Pancreas (tissue), 10 donors: ENCODE results near the gene SCG2. TPM values are rescaled to one million over a fixed set of nuclear protein-coding genes. Genes with fewer than 3 reads are reported as not detected.
A peak's percentile ranks its signal among the peaks of the same experiment; 100 is the strongest.
"Not testable (repeated sequence)": the region's sequence is repeated elsewhere in the genome, so short reads cannot be mapped to it uniquely, and the experiment has no call there.

Experiments
- ATAC-seq, 4 donors: fragments of 200-7000 bp; cut with Tn5 transposase; one replicate each; pipeline versions ENCODE4 v1.8.0 to v1.9.1; 2020; ENCODE audit warnings: mild to moderate bottlenecking in 4 of 4, moderate library complexity in 4 of 4
- DNase-seq, 6 donors: peaks; one replicate each; pipeline ENCODE4 v3.0.0-alpha.2; 2020
- FAIRE-seq: peaks from 2 replicates; lab custom pipeline; 2012; peaks lifted over from hg19 to GRCh38; lab: Jason Lieb, UNC
- H3K27ac ChIP-seq, 4 donors: fragments of 200-600 bp; sonication (generic); 1 replicate in 3 of 4; 2 replicates in 1 of 4; pipeline versions ENCODE4 v1.5.0 to v1.8.0; 2020
- H3K27me3 ChIP-seq, 4 donors: fragments of 200-600 bp; one replicate each; pipeline ENCODE4 v1.8.0; 2021
- H3K36me3 ChIP-seq, 3 donors: fragments of 200-600 bp; sonication (generic) in 1 of 3; one replicate each; pipeline versions ENCODE4 v1.5.0 to v1.8.0; 2020 to 2021
- H3K4me1 ChIP-seq, 3 donors: fragments of 200-600 bp; one replicate each; pipeline ENCODE4 v1.8.0; 2021
- H3K4me3 ChIP-seq, 4 donors: fragments of 200-600 bp; sonication (generic) in 2 of 4; one replicate each; pipeline versions ENCODE4 v1.5.0 to v1.8.0; 2020 to 2021
- H3K9me3 ChIP-seq, 4 donors: fragments of 200-600 bp; one replicate each; pipeline ENCODE4 v1.8.0; 2021
- CTCF ChIP-seq, 4 donors: fragments of 200-600 bp; sonication (generic) in 3 of 4; IDR thresholded peaks; one replicate each; pipeline versions ENCODE4 v1.5.0 to v1.8.0; 2021; ENCODE audit warnings: antibody characterized with exemption in 4 of 4
- WGBS, 2 donors: extraction: QIAGEN DNeasy Blood & Tissue Kit; methylation state at CpG; one replicate each; pipeline ENCODE4 v1.1.7; 2013; 5-methylcytosine and 5-hydroxymethylcytosine counted together
- intact Hi-C, 3 donors: fragments of 100-400 bp; cut with DNase I; formaldehyde crosslinking; loops; one replicate each; pipeline versions ENCODE4 v1.11.1 to v1.14.2; 2022
- polyA plus RNA-seq, 2 donors: library from polyadenylated mRNA; stranded (reverse); fragments of 200-250 nt; gene quantifications; one replicate each; pipeline ENCODE4 v1.2.3, GENCODE V29; 2013
- total RNA-seq, 6 donors: library from RNA; stranded (reverse); fragmentation: NEBNext Ultra II Directional in 4 of 6; extraction: Animal tissue kit (Norgen Biotek cat#: 25700) in 4 of 6; gene quantifications; one replicate each; pipeline versions ENCODE4 v1.2.1 to v1.2.4, GENCODE V29; 2021 to 2023
- donor health status: healthy with polysubstance abuse.
- donor health status: DM: no; HTN: no; CAD: no; lungs with moderate emphysema.
- donor health status: DM: no; HTN: no; CAD: no.
- donor health status: control.
- donor health status: control.
- donor health status: Bipolar disorder and iron deficiency.
- donor health status: DM: yes; HTN: yes; CAD: no.
- donor health status: DM: no; HTN: no; CAD: no.
- donor health status: DM: no; HTN: no; CAD: no.
- donor health status: DM: yes; HTN: yes; CAD: no.

The SCG2 gene
- total and polyA plus RNA-seq, 8 donors: 4.4 to 189 (median 19.3) TPM

GRCh38 chr2:223598994-223599639 lies 3.0 kb downstream of the SCG2 start:
- peak overlapping the region in 1 of 4 donors; percentile 27 for H3K27ac ChIP-seq
- TF ChIP-seq CTCF (IDR thresholded peaks at IDR 0.05): no peak
- ATAC-seq: no peak
- no peaks in the 10 kb centered on the region for H3K36me3 ChIP-seq
- intact Hi-C loops: no loop called here
- no peak for FAIRE-seq
- no peak for DNase-seq
- H3K27me3 ChIP-seq: peaks cover 0 to 7% (median 0%) of the 10 kb centered on the region in 4 donors
- H3K4me3 ChIP-seq: no peak overlapping the region
- H3K9me3 ChIP-seq: no peaks in the 10 kb centered on the region
- 69 to 79% methylated on average over 2 of the region's 2 CpGs for WGBS, 2 donors
- peaks cover 0 to 3% (median 0%) of the 10 kb centered on the region in 3 donors for H3K4me1 ChIP-seq

GRCh38 chr2:223597076-223597475 lies 5.1 kb downstream of the SCG2 start:
- no peaks in the 10 kb centered on the region for H3K36me3 ChIP-seq
- intact Hi-C loops: no loop called here
- DNase-seq: no peak
- no peak overlapping the region for H3K4me3 ChIP-seq
- H3K27ac ChIP-seq: no peak overlapping the region
- H3K27me3 ChIP-seq: peaks cover 0 to 7% (median 0%) of the 10 kb centered on the region in 4 donors
- FAIRE-seq: no peak
- no peak for TF ChIP-seq CTCF (IDR thresholded peaks at IDR 0.05)
- H3K4me1 ChIP-seq: peaks cover 0 to 2% (median 0%) of the 10 kb centered on the region in 3 donors
- no peaks in the 10 kb centered on the region for H3K9me3 ChIP-seq
- ATAC-seq: no peak

- H3K4me3 ChIP-seq: no peak overlapping the region
- no peaks in the 10 kb centered on the region for H3K36me3 ChIP-seq
- H3K27ac ChIP-seq: no peak overlapping the region
- WGBS, 2 donors: 92 to 93% methylated on average over 1 of the region's 1 CpG
- DNase-seq (no peak), ATAC-seq (no peak), FAIRE-seq (no peak)
- intact Hi-C loops: no loop called here
- H3K9me3 ChIP-seq: no peaks in the 10 kb centered on the region
- no peak for TF ChIP-seq CTCF (IDR thresholded peaks at IDR 0.05)
- no peaks in the 10 kb centered on the region for H3K4me1 ChIP-seq
- peaks cover 0 to 7% (median 0%) of the 10 kb centered on the region in 4 donors for H3K27me3 ChIP-seq
These were observed 6.0 kb downstream of the SCG2 start for GRCh38 chr2:223596208-223596607.

- ATAC-seq (no peak), FAIRE-seq (no peak), DNase-seq (no peak)
- no peak for TF ChIP-seq CTCF (IDR thresholded peaks at IDR 0.05)
- Histone ChIP-seq H3K36me3 (no peaks in the 10 kb centered on the region), H3K9me3 (no peaks in the 10 kb centered on the region), H3K27ac (no peak overlapping the region), H3K4me3 (no peak overlapping the region), H3K4me1 (no peaks in the 10 kb centered on the region), H3K27me3 (peaks cover 0 to 7% (median 0%) of the 10 kb centered on the region in 4 donors)
- intact Hi-C loops: no loop called here
- WGBS, 2 donors: 57 to 64% methylated on average over 4 of the region's 4 CpGs
These were observed 7.3 kb downstream of the SCG2 start for GRCh38 chr2:223594831-223595230.

GRCh38 chr2:223594259-223594658 lies 7.9 kb downstream of the SCG2 start:
- H3K27me3 ChIP-seq: peaks cover 0 to 3% (median 0%) of the 10 kb centered on the region in 4 donors
- no peak for DNase-seq
- H3K27ac ChIP-seq: no peak overlapping the region
- ATAC-seq: no peak
- intact Hi-C loops: no loop called here
- TF ChIP-seq CTCF (IDR thresholded peaks at IDR 0.05): no peak
- no peaks in the 10 kb centered on the region for H3K4me1 ChIP-seq
- H3K9me3 ChIP-seq: no peaks in the 10 kb centered on the region
- no peak overlapping the region for H3K4me3 ChIP-seq
- WGBS, 2 donors: 80 to 100% methylated on average over 2 of the region's 2 CpGs
- FAIRE-seq: no peak
- no peaks in the 10 kb centered on the region for H3K36me3 ChIP-seq

GRCh38 chr2:223592689-223593088 lies 9.5 kb downstream of the SCG2 start:
- H3K9me3 ChIP-seq, H3K4me1 ChIP-seq, intact Hi-C loops, FAIRE-seq, DNase-seq, ATAC-seq, H3K27ac ChIP-seq, H3K36me3 ChIP-seq, H3K4me3 ChIP-seq, H3K27me3 ChIP-seq: not testable (repeated sequence)
- 78 to 82% methylated on average over 1 of the region's 1 CpG for WGBS, 2 donors
